HCT116 (cell line): ENCODE measurements around the gene ARMC8. TPM values are rescaled to one million over a fixed set of nuclear protein-coding genes. Genes with fewer than 3 reads are reported as not detected.

Source experiments
- ATAC-seq: fragments of 200-7000 bp; cut with Tn5 transposase; 2 replicates; pipeline ENCODE4 v1.9.1; 2020; ENCODE audit warnings: mild to moderate bottlenecking, moderate library complexity
- BruUV-seq: library from RNA; stranded (reverse); fragments of 400-500 nt; replicated peaks from 2 replicates; lab custom pipeline; 2021; lab: Mats Ljungman, UMichigan
- CTCF ChIA-PET: fragments of 300-600 bp; sonication (Branson Sonifier 250); formaldehyde crosslinking; loops from one replicate; lab custom pipeline; 2021; ENCODE audit warnings: antibody characterized with exemption; lab: Charles Lee
- POLR2A ChIA-PET: fragments of 300-600, 350-600 bp; sonication (Branson Sonifier 250); formaldehyde crosslinking; loops from one replicate; lab custom pipeline; 2021; ENCODE audit warnings: antibody characterized with exemption; lab: Charles Lee
- RAD21 ChIA-PET, 2 experiments: fragments of 300-600 bp; sonication (Branson Sonifier 250); formaldehyde crosslinking; loops; one replicate each; lab custom pipeline; 2023; ENCODE audit warnings: low total read pairs in 2 of 2; ENCODE audit not compliant: uncharacterized antibody in 2 of 2, unreplicated experiment in 2 of 2, low non-redundant PET in 1 of 2; lab: Charles Lee
- DNase-seq: peaks from one replicate; pipeline ENCODE4 v3.0.0-alpha.2; 2010; ENCODE audit warnings: low read depth, low spot score
- H2AFZ ChIP-seq: fragments of 200-600 bp; shearing (Covaris generic), sonication (generic); 2 replicates; pipeline ENCODE4 v1.6.1; 2017; ENCODE audit warnings: low read depth, mixed run types, mixed read lengths, antibody characterized with exemption, low read length; ENCODE audit not compliant: poor library complexity, severe bottlenecking
- H3K27ac ChIP-seq: 2 replicates; pipeline ENCODE4 v1.5.1; 2012; ENCODE audit warnings: low read depth, low read length
- H3K27me3 ChIP-seq: fragments of 200-600 bp; sonication (generic); 2 replicates; pipeline ENCODE4 v1.6.1; 2016; ENCODE audit warnings: mixed run types, low read length, mixed read lengths; ENCODE audit not compliant: insufficient read depth
- H3K36me3 ChIP-seq, 2 experiments: fragments of 200-500 bp in 1 of 2; fragments of 200-600 bp in 1 of 2; sonication (Bioruptor generic) in 1 of 2; sonication (generic) in 1 of 2; 2 replicates each; pipeline versions ENCODE4 v1.5.1 to v1.6.1; 2014 to 2016; ENCODE audit warnings: low read length in 2 of 2, inconsistent platforms in 1 of 2, mixed read lengths in 1 of 2, mixed run types in 1 of 2; ENCODE audit not compliant: insufficient read depth in 2 of 2, control insufficient read depth in 1 of 2
- H3K4me1 ChIP-seq, 2 experiments: fragments of 200-600 bp in 1 of 2; sonication (generic) in 1 of 2; 2 replicates each; pipeline versions ENCODE4 v1.5.1 to v1.6.1; 2012 to 2017; ENCODE audit warnings: low read length in 2 of 2, inconsistent platforms in 1 of 2, mild to moderate bottlenecking in 1 of 2, mixed read lengths in 1 of 2, mixed run types in 1 of 2, moderate library complexity in 1 of 2; ENCODE audit not compliant: insufficient read depth in 2 of 2, control insufficient read depth in 1 of 2
- H3K4me2 ChIP-seq: fragments of 200-600 bp; sonication (generic); 2 replicates; pipeline ENCODE4 v1.6.1; 2017; ENCODE audit warnings: mixed run types, low read length, mixed read lengths
- H3K4me3 ChIP-seq, 2 experiments: fragments of 200-600 bp in 1 of 2; sonication (generic) in 1 of 2; replicated peaks in 1 of 2; 2 replicates each; pipeline ENCODE4 v1.5.1; 2011 to 2016; ENCODE audit warnings: low read length in 2 of 2, control low read depth in 1 of 2, low read depth in 1 of 2, mild to moderate bottlenecking in 1 of 2, mixed read lengths in 1 of 2, mixed run types in 1 of 2
- H3K79me2 ChIP-seq: fragments of 200-600 bp; sonication (generic); 2 replicates; pipeline ENCODE4 v1.6.1; 2017; ENCODE audit warnings: mild to moderate bottlenecking, mixed run types, low read length, moderate library complexity, mixed read lengths; ENCODE audit not compliant: insufficient read depth
- H3K9ac ChIP-seq: fragments of 200-600 bp; sonication (generic); 2 replicates; pipeline ENCODE4 v1.6.1; 2016; ENCODE audit warnings: low read length, mixed read lengths
- H3K9me2 ChIP-seq: fragments of 200-600 bp; sonication (generic), shearing (Covaris generic); 2 replicates; pipeline ENCODE4 v1.6.1; 2017; ENCODE audit warnings: mixed run types, mild to moderate bottlenecking, moderate library complexity; ENCODE audit not compliant: insufficient read depth
- H3K9me3 ChIP-seq, 2 experiments: fragments of 200-500 bp in 1 of 2; fragments of 200-600 bp in 1 of 2; sonication (Bioruptor generic) in 1 of 2; sonication (generic) in 1 of 2; 2 replicates each; pipeline ENCODE4 v1.6.1; 2014 to 2017; ENCODE audit warnings: low read length in 2 of 2, mixed read lengths in 2 of 2, inconsistent platforms in 1 of 2, low read depth in 1 of 2, mild to moderate bottlenecking in 1 of 2, mixed run types in 1 of 2, moderate library complexity in 1 of 2; ENCODE audit not compliant: control insufficient read depth in 1 of 2, insufficient read depth in 1 of 2
- H4K20me1 ChIP-seq: fragments of 200-600 bp; sonication (generic), shearing (Covaris generic); 2 replicates; pipeline ENCODE4 v1.6.1; 2017; ENCODE audit warnings: mixed run types, mild to moderate bottlenecking, moderate library complexity; ENCODE audit not compliant: insufficient read depth
- ATF3 ChIP-seq: IDR thresholded peaks from 2 replicates; pipeline ENCODE4 v1.6.1; 2012
- CBX3 ChIP-seq: IDR thresholded peaks from 2 replicates; pipeline ENCODE4 v1.6.1; 2012; ENCODE audit warnings: low read depth
- CEBPB ChIP-seq: IDR thresholded peaks from 2 replicates; pipeline ENCODE4 v1.6.1; 2012; ENCODE audit warnings: low read depth
- CTCF ChIP-seq, 3 experiments: fragments of 200-600 bp in 1 of 3; sonication (generic) in 1 of 3; IDR thresholded peaks in 2 of 3; conservative IDR thresholded peaks in 1 of 3; 2 replicates each; pipeline ENCODE4 v1.5.1; 2012 to 2017; ENCODE audit warnings: low read depth in 2 of 3, low read length in 2 of 3, antibody characterized with exemption in 1 of 3, borderline replicate concordance in 1 of 3, control low read depth in 1 of 3, mild to moderate bottlenecking in 1 of 3, mixed read lengths in 1 of 3, mixed run types in 1 of 3, moderate library complexity in 1 of 3; ENCODE audit not compliant: insufficient read depth in 1 of 3
- EGR1 ChIP-seq: IDR thresholded peaks from 2 replicates; pipeline ENCODE4 v1.6.1; 2012; ENCODE audit warnings: low read depth
- ELF1 ChIP-seq: IDR thresholded peaks from 2 replicates; pipeline ENCODE4 v1.6.1; 2012; ENCODE audit warnings: low read depth, borderline replicate concordance
- EZH2 ChIP-seq: fragments of 200-600 bp; sonication (generic); IDR thresholded peaks from 2 replicates; pipeline ENCODE4 v1.6.1; 2017; ENCODE audit warnings: antibody characterized with exemption, mixed run types
- EZH2phosphoT487 ChIP-seq: fragments of 200-600 bp; IDR thresholded peaks from 2 replicates; pipeline ENCODE4 v1.6.1; 2018; ENCODE audit warnings: antibody characterized with exemption, borderline replicate concordance
- FOSL1 ChIP-seq: IDR thresholded peaks from 2 replicates; pipeline ENCODE4 v1.6.1; 2012; ENCODE audit warnings: low read depth
- JUND ChIP-seq: IDR thresholded peaks from 2 replicates; pipeline ENCODE4 v1.6.1; 2012
- MAX ChIP-seq: IDR thresholded peaks from 2 replicates; pipeline ENCODE4 v1.6.1; 2012
- POLR2A ChIP-seq: IDR thresholded peaks from 2 replicates; pipeline ENCODE4 v1.7.0; 2011; ENCODE audit warnings: borderline replicate concordance; ENCODE audit not compliant: insufficient read depth, insufficient read length; ENCODE audit errors: extremely low read depth
- RAD21 ChIP-seq: IDR thresholded peaks from 2 replicates; pipeline ENCODE4 v1.6.1; 2012; ENCODE audit warnings: low read depth, mild to moderate bottlenecking
- SIN3A ChIP-seq: IDR thresholded peaks from 2 replicates; pipeline ENCODE4 v1.6.1; 2012; ENCODE audit warnings: low read depth
- SP1 ChIP-seq: IDR thresholded peaks from 2 replicates; pipeline ENCODE4 v1.6.1; 2012; ENCODE audit warnings: low read depth
- SRF ChIP-seq: IDR thresholded peaks from 2 replicates; pipeline ENCODE4 v1.6.1; 2012; ENCODE audit warnings: low read depth
- TCF7L2 ChIP-seq: IDR thresholded peaks from 2 replicates; pipeline ENCODE4 v1.7.0; 2011; ENCODE audit warnings: borderline replicate concordance, inconsistent platforms; ENCODE audit not compliant: insufficient read depth, insufficient read length; ENCODE audit errors: extremely low read depth
- YY1 ChIP-seq: IDR thresholded peaks from 2 replicates; pipeline ENCODE4 v1.6.1; 2011; ENCODE audit warnings: low read length, low read depth, moderate library complexity, mild to moderate bottlenecking; ENCODE audit not compliant: insufficient replicate concordance; ENCODE audit errors: extremely low read depth
- ZBTB33 ChIP-seq: IDR thresholded peaks from 2 replicates; pipeline ENCODE4 v1.6.1; 2011; ENCODE audit warnings: mild to moderate bottlenecking, low read length, moderate library complexity; ENCODE audit not compliant: insufficient replicate concordance; ENCODE audit errors: extremely low read depth
- ZFX ChIP-seq: fragments of 450-650 bp; IDR thresholded peaks from 2 replicates; pipeline ENCODE4 v1.6.1; 2017
- ZNF274 ChIP-seq: fragments of 200-500 bp; sonication (Bioruptor generic); IDR thresholded peaks from 2 replicates; pipeline ENCODE4 v1.6.1; 2014; ENCODE audit warnings: mild to moderate bottlenecking, low read depth, low read length, inconsistent platforms
- intact Hi-C: fragments of 100-400 bp; cut with micrococcal nuclease; formaldehyde crosslinking; loops from 2 replicates; pipeline ENCODE4 v1.10.0; 2022
- total RNA-seq: library from RNA; stranded (reverse); gene quantifications from one replicate; pipeline ENCODE4 v1.2.1, GENCODE V29; 2021; ENCODE audit not compliant: unreplicated experiment

Gene ARMC8
- total RNA-seq, 1 experiment from 2014 or later = 36.2 TPM

- RAD21 ChIA-PET = no interaction called here
- CTCF ChIA-PET = no interaction called here
- POLR2A ChIA-PET = no interaction called here
Observed at GRCh38 chr3:138220242-138220641, 33.1 kb downstream of the ARMC8 start.

GRCh38 chr3:138220788-138221187 lies 33.7 kb downstream of the ARMC8 start:
- intact Hi-C loops = no loop called here
- POLR2A ChIA-PET = no interaction called here
- TF ChIP-seq RAD21 = no peak
- no peak for TF ChIP-seq JUND
- TF ChIP-seq EZH2 = no peak
- no peak for TF ChIP-seq ATF3
- no peak for TF ChIP-seq POLR2A
- no peak for TF ChIP-seq ZNF274
- TF ChIP-seq FOSL1 = no peak
- TF ChIP-seq SP1 = no peak
- no peak for TF ChIP-seq ZBTB33
- no peak for TF ChIP-seq EGR1
- TF ChIP-seq CTCF (IDR thresholded peaks at IDR 0.05 in 2 of 3, conservative IDR thresholded peaks at IDR 0.05 in 1 of 3; ENCODE audit: borderline replicate concordance in 1 of 3, insufficient read depth in 1 of 3, low read depth in 2 of 3, low read length in 2 of 3) = no peak
- TF ChIP-seq ZFX = no peak
- TF ChIP-seq SIN3A = no peak
- no peak for TF ChIP-seq MAX
- no peak for TF ChIP-seq CBX3
- TF ChIP-seq SRF = no peak

More at GRCh38 chr3:138220242-138220641, 33.1 kb downstream of the ARMC8 start:
- BruUV-seq = no TSS peak
- TF ChIP-seq ZFX = no peak
- no peak for TF ChIP-seq YY1
- TF ChIP-seq TCF7L2 = no peak
- no peak for TF ChIP-seq SIN3A
- TF ChIP-seq RAD21 = no peak
- no peak for TF ChIP-seq CBX3
- TF ChIP-seq CEBPB = no peak
- TF ChIP-seq SP1 = no peak
- TF ChIP-seq EZH2phosphoT487 = no peak
- TF ChIP-seq ELF1 = no peak
- H3K27me3 ChIP-seq = no peaks in the 10 kb centered on the region
- ATAC-seq = no peak
- H3K9me3 ChIP-seq = no peaks in the 10 kb centered on the region
- intact Hi-C loops = no loop called here
- no peak for DNase-seq
- peaks cover 0 to 8% of the 10 kb centered on the region in 2 experiments; a peak in 1 of 4 replicates for H3K4me1 ChIP-seq
- peaks cover 49% of the 10 kb centered on the region for H3K79me2 ChIP-seq
- H3K4me2 ChIP-seq = no peak overlapping the region
- H3K36me3 ChIP-seq = peaks cover 8 to 9% of the 10 kb centered on the region in 2 experiments; a peak in 3 of 4 replicates
- no peak overlapping the region for H3K27ac ChIP-seq
- no peak overlapping the region for H3K4me3 ChIP-seq
- H3K9ac ChIP-seq = no peak overlapping the region
- H2AFZ ChIP-seq = no peak overlapping the region
- H3K9me2 ChIP-seq = no peaks in the 10 kb centered on the region
- no peaks in the 10 kb centered on the region for H4K20me1 ChIP-seq

More at GRCh38 chr3:138220788-138221187, 33.7 kb downstream of the ARMC8 start:
- DNase-seq = no peak
- peaks cover 13% of the 10 kb centered on the region in 2 experiments; a peak in 3 of 4 replicates for H3K36me3 ChIP-seq
- H3K4me3 ChIP-seq = no peak overlapping the region
- no TSS peak for BruUV-seq
- H3K27ac ChIP-seq = no peak overlapping the region
- H3K27me3 ChIP-seq = no peaks in the 10 kb centered on the region
- CTCF ChIA-PET = no interaction called here
- no peaks in the 10 kb centered on the region for H3K9me2 ChIP-seq
- H3K9me3 ChIP-seq = no peaks in the 10 kb centered on the region
- no peak overlapping the region for H3K4me2 ChIP-seq
- H3K9ac ChIP-seq = no peak overlapping the region
- ATAC-seq = no peak
- H3K4me1 ChIP-seq = peaks cover 0 to 8% of the 10 kb centered on the region in 2 experiments; a peak in 1 of 4 replicates
- H2AFZ ChIP-seq = no peak overlapping the region
- RAD21 ChIA-PET = no interaction called here
- no peaks in the 10 kb centered on the region for H4K20me1 ChIP-seq
- peaks cover 49% of the 10 kb centered on the region for H3K79me2 ChIP-seq
